ENCODE data around the gene THSD4.
"Not testable (repeated sequence)": the region's sequence is repeated elsewhere in the genome, so short reads cannot be mapped to it uniquely, and the experiment has no call there.

The THSD4 gene

GRCh38 chr15:71312194-71312708, 197.0 kb downstream of the THSD4 start:
- Histone ChIP-seq H3K4me1 (ENCODE audit: control extremely low read depth in 1 of 4, control insufficient read depth in 4 of 4, insufficient read depth in 4 of 4, low read length in 3 of 4) (no peaks in the 10 kb centered on the region), H3K27ac (ENCODE audit: insufficient read depth in 1 of 2, low read depth in 1 of 2, low read length in 2 of 2, poor library complexity in 1 of 2, severe bottlenecking in 2 of 2) (no peak overlapping the region), H3K9me3 (ENCODE audit: control extremely low read depth in 1 of 5, control insufficient read depth in 4 of 5, insufficient read depth in 2 of 5, low read depth in 1 of 5, low read length in 4 of 5) (no peaks in the 10 kb centered on the region), H3K36me3 (ENCODE audit: control insufficient read depth in 4 of 4, insufficient read depth in 4 of 4, low read length in 3 of 4) (no peaks in the 10 kb centered on the region), H3K4me3 (ENCODE audit: control insufficient read depth in 1 of 7, extremely low read depth in 1 of 7, insufficient read depth in 4 of 7, low read depth in 2 of 7, low read length in 6 of 7) (no peak overlapping the region), H3K27me3 (replicated peaks in 2 of 5; ENCODE audit: control insufficient read depth in 4 of 5, insufficient read depth in 5 of 5, low read length in 4 of 5) (peaks cover 0 to 2% (median 0%) of the 10 kb centered on the region in 5 experiments)
- DNase-seq, result no peak
- CTCF ChIA-PET, result no interaction called here
- 89% methylated on average over 5 of the region's 8 CpGs for WGBS (ENCODE audit: insufficient coverage)
- POLR2A ChIA-PET, result no interaction called here

- Histone ChIP-seq H3K4me1 (ENCODE audit: control extremely low read depth in 1 of 4, control insufficient read depth in 4 of 4, insufficient read depth in 4 of 4, low read length in 3 of 4) (no peaks in the 10 kb centered on the region), H3K27me3 (replicated peaks in 2 of 5; ENCODE audit: control insufficient read depth in 4 of 5, insufficient read depth in 5 of 5, low read length in 4 of 5) (peaks cover 0 to 2% (median 0%) of the 10 kb centered on the region in 5 experiments), H3K4me3 (ENCODE audit: control insufficient read depth in 1 of 7, extremely low read depth in 1 of 7, insufficient read depth in 4 of 7, low read depth in 2 of 7, low read length in 6 of 7) (no peak overlapping the region), H3K36me3 (ENCODE audit: control insufficient read depth in 4 of 4, insufficient read depth in 4 of 4, low read length in 3 of 4) (no peaks in the 10 kb centered on the region), H3K27ac (ENCODE audit: insufficient read depth in 1 of 2, low read depth in 1 of 2, low read length in 2 of 2, poor library complexity in 1 of 2, severe bottlenecking in 2 of 2) (no peak overlapping the region), H3K9me3 (ENCODE audit: control extremely low read depth in 1 of 5, control insufficient read depth in 4 of 5, insufficient read depth in 2 of 5, low read depth in 1 of 5, low read length in 4 of 5) (no peaks in the 10 kb centered on the region)
- DNase-seq, result no peak
- CTCF ChIA-PET, result no interaction called here
- 100% methylated on average over 3 of the region's 6 CpGs for WGBS (ENCODE audit: insufficient coverage)
- POLR2A ChIA-PET, result no interaction called here
These were observed 197.6 kb downstream of the THSD4 start for GRCh38 chr15:71312731-71313460.

- Histone ChIP-seq H3K9me3 (ENCODE audit: control extremely low read depth in 1 of 5, control insufficient read depth in 4 of 5, insufficient read depth in 2 of 5, low read depth in 1 of 5, low read length in 4 of 5) (no peaks in the 10 kb centered on the region), H3K27ac (ENCODE audit: insufficient read depth in 1 of 2, low read depth in 1 of 2, low read length in 2 of 2, poor library complexity in 1 of 2, severe bottlenecking in 2 of 2) (no peak overlapping the region), H3K27me3 (replicated peaks in 2 of 5; ENCODE audit: control insufficient read depth in 4 of 5, insufficient read depth in 5 of 5, low read length in 4 of 5) (peaks cover 0 to 2% (median 0%) of the 10 kb centered on the region in 5 experiments), H3K4me3 (ENCODE audit: control insufficient read depth in 1 of 7, extremely low read depth in 1 of 7, insufficient read depth in 4 of 7, low read depth in 2 of 7, low read length in 6 of 7) (no peak overlapping the region), H3K4me1 (ENCODE audit: control extremely low read depth in 1 of 4, control insufficient read depth in 4 of 4, insufficient read depth in 4 of 4, low read length in 3 of 4) (no peaks in the 10 kb centered on the region), H3K36me3 (ENCODE audit: control insufficient read depth in 4 of 4, insufficient read depth in 4 of 4, low read length in 3 of 4) (no peaks in the 10 kb centered on the region)
- ChIA-PET CTCF (no interaction called here), POLR2A (no interaction called here)
- 100% methylated on average over 1 of the region's 3 CpGs for WGBS (ENCODE audit: insufficient coverage)
- DNase-seq, result no peak
These were observed 198.5 kb downstream of the THSD4 start for GRCh38 chr15:71313806-71314205.

- ChIA-PET CTCF (no interaction called here), POLR2A (no interaction called here)
- Histone ChIP-seq H3K27ac (ENCODE audit: insufficient read depth in 1 of 2, low read depth in 1 of 2, low read length in 2 of 2, poor library complexity in 1 of 2, severe bottlenecking in 2 of 2) (no peak overlapping the region), H3K4me3 (ENCODE audit: control insufficient read depth in 1 of 7, extremely low read depth in 1 of 7, insufficient read depth in 4 of 7, low read depth in 2 of 7, low read length in 6 of 7) (no peak overlapping the region), H3K4me1 (ENCODE audit: control extremely low read depth in 1 of 4, control insufficient read depth in 4 of 4, insufficient read depth in 4 of 4, low read length in 3 of 4) (no peaks in the 10 kb centered on the region), H3K27me3 (replicated peaks in 2 of 5; ENCODE audit: control insufficient read depth in 4 of 5, insufficient read depth in 5 of 5, low read length in 4 of 5) (peaks cover 0 to 2% (median 0%) of the 10 kb centered on the region in 5 experiments), H3K36me3 (ENCODE audit: control insufficient read depth in 4 of 4, insufficient read depth in 4 of 4, low read length in 3 of 4) (no peaks in the 10 kb centered on the region), H3K9me3 (ENCODE audit: control extremely low read depth in 1 of 5, control insufficient read depth in 4 of 5, insufficient read depth in 2 of 5, low read depth in 1 of 5, low read length in 4 of 5) (no peaks in the 10 kb centered on the region)
- DNase-seq, result no peak
- WGBS (ENCODE audit: insufficient coverage), result 100% methylated on average over 1 of the region's 2 CpGs
These were observed 199.8 kb downstream of the THSD4 start for GRCh38 chr15:71314956-71315537.

GRCh38 chr15:71316911-71317310, 201.6 kb downstream of the THSD4 start:
- Histone ChIP-seq H3K27me3 (replicated peaks in 2 of 5; ENCODE audit: control insufficient read depth in 4 of 5, insufficient read depth in 5 of 5, low read length in 4 of 5) (no peaks in the 10 kb centered on the region), H3K4me1 (ENCODE audit: control extremely low read depth in 1 of 4, control insufficient read depth in 4 of 4, insufficient read depth in 4 of 4, low read length in 3 of 4) (no peaks in the 10 kb centered on the region), H3K36me3 (ENCODE audit: control insufficient read depth in 4 of 4, insufficient read depth in 4 of 4, low read length in 3 of 4) (no peaks in the 10 kb centered on the region), H3K27ac (ENCODE audit: insufficient read depth in 1 of 2, low read depth in 1 of 2, low read length in 2 of 2, poor library complexity in 1 of 2, severe bottlenecking in 2 of 2) (no peak overlapping the region), H3K9me3 (ENCODE audit: control extremely low read depth in 1 of 5, control insufficient read depth in 4 of 5, insufficient read depth in 2 of 5, low read depth in 1 of 5, low read length in 4 of 5) (no peaks in the 10 kb centered on the region), H3K4me3 (ENCODE audit: control insufficient read depth in 1 of 7, extremely low read depth in 1 of 7, insufficient read depth in 4 of 7, low read depth in 2 of 7, low read length in 6 of 7) (no peak overlapping the region)
- WGBS (ENCODE audit: insufficient coverage), result no CpG with 5 or more reads among the region's 1 CpG
- ChIA-PET CTCF (no interaction called here), POLR2A (no interaction called here)
- no peak for DNase-seq

- H3K27ac ChIP-seq (ENCODE audit: insufficient read depth in 1 of 2, low read depth in 1 of 2, low read length in 2 of 2, poor library complexity in 1 of 2, severe bottlenecking in 2 of 2); H3K4me1 ChIP-seq (ENCODE audit: control extremely low read depth in 1 of 4, control insufficient read depth in 4 of 4, insufficient read depth in 4 of 4, low read length in 3 of 4); CTCF ChIA-PET; H3K27me3 ChIP-seq (replicated peaks in 2 of 5; ENCODE audit: control insufficient read depth in 4 of 5, insufficient read depth in 5 of 5, low read length in 4 of 5); H3K4me3 ChIP-seq (ENCODE audit: control insufficient read depth in 1 of 7, extremely low read depth in 1 of 7, insufficient read depth in 4 of 7, low read depth in 2 of 7, low read length in 6 of 7); POLR2A ChIA-PET; DNase-seq; H3K9me3 ChIP-seq (ENCODE audit: control extremely low read depth in 1 of 5, control insufficient read depth in 4 of 5, insufficient read depth in 2 of 5, low read depth in 1 of 5, low read length in 4 of 5); H3K36me3 ChIP-seq (ENCODE audit: control insufficient read depth in 4 of 4, insufficient read depth in 4 of 4, low read length in 3 of 4): not testable (repeated sequence)
- 100% methylated on average over 1 of the region's 3 CpGs for WGBS (ENCODE audit: insufficient coverage)
These were observed 204.2 kb downstream of the THSD4 start for GRCh38 chr15:71319424-71319823.

GRCh38 chr15:71319935-71320334, 204.7 kb downstream of the THSD4 start:
- ChIA-PET POLR2A (no interaction called here), CTCF (no interaction called here)

More at GRCh38 chr15:71319935-71320334, 204.7 kb downstream of the THSD4 start:
- Histone ChIP-seq H3K4me1 (ENCODE audit: control extremely low read depth in 1 of 4, control insufficient read depth in 4 of 4, insufficient read depth in 4 of 4, low read length in 3 of 4) (no peaks in the 10 kb centered on the region), H3K36me3 (ENCODE audit: control insufficient read depth in 4 of 4, insufficient read depth in 4 of 4, low read length in 3 of 4) (no peaks in the 10 kb centered on the region), H3K27me3 (replicated peaks in 2 of 5; ENCODE audit: control insufficient read depth in 4 of 5, insufficient read depth in 5 of 5, low read length in 4 of 5) (no peaks in the 10 kb centered on the region), H3K4me3 (ENCODE audit: control insufficient read depth in 1 of 7, extremely low read depth in 1 of 7, insufficient read depth in 4 of 7, low read depth in 2 of 7, low read length in 6 of 7) (no peak overlapping the region), H3K9me3 (ENCODE audit: control extremely low read depth in 1 of 5, control insufficient read depth in 4 of 5, insufficient read depth in 2 of 5, low read depth in 1 of 5, low read length in 4 of 5) (no peaks in the 10 kb centered on the region), H3K27ac (ENCODE audit: insufficient read depth in 1 of 2, low read depth in 1 of 2, low read length in 2 of 2, poor library complexity in 1 of 2, severe bottlenecking in 2 of 2) (no peak overlapping the region)
- DNase-seq, result no peak
- 88% methylated on average over 3 of the region's 3 CpGs for WGBS (ENCODE audit: insufficient coverage)
